Activated CD4-positive, alpha-beta T cell treated with anti-CD3 and anti-CD28 coated beads for 36 hours (primary cell): ENCODE data around the gene CASS4. TPM values are rescaled to one million over a fixed set of nuclear protein-coding genes. Genes with fewer than 3 reads are reported as not detected.

Experiments used
- ATAC-seq: fragments of 200-7000 bp; cut with Tn5 transposase; one replicate; pipeline ENCODE4 v1.10.0; 2021; ENCODE audit warnings: mild to moderate bottlenecking, moderate library complexity
- CTCF ChIA-PET: fragments of 350-600 bp; sonication (Branson Sonifier 250); formaldehyde crosslinking; loops from one replicate; lab custom pipeline; 2021; ENCODE audit warnings: antibody characterized with exemption; lab: Charles Lee
- POLR2A ChIA-PET: fragments of 350-600 bp; sonication (Branson Sonifier 250); formaldehyde crosslinking; loops from one replicate; lab custom pipeline; 2021; ENCODE audit warnings: antibody characterized with exemption, inconsistent platforms; lab: Charles Lee
- DNase-seq: peaks from one replicate; pipeline ENCODE4 v3.0.0-alpha.2; 2020
- H3K27ac Mint-ChIP-seq: one replicate; pipeline ENCODE4 v1.8.0; 2021; ENCODE audit warnings: mixed read lengths
- H3K27me3 Mint-ChIP-seq: one replicate; pipeline ENCODE4 v1.8.0; 2021; ENCODE audit warnings: mixed read lengths
- H3K36me3 Mint-ChIP-seq: one replicate; pipeline ENCODE4 v1.8.0; 2021; ENCODE audit warnings: low read depth, mixed read lengths
- H3K4me1 Mint-ChIP-seq: one replicate; pipeline ENCODE4 v1.8.0; 2021; ENCODE audit warnings: mixed read lengths
- H3K4me3 Mint-ChIP-seq: one replicate; pipeline ENCODE4 v1.8.0; 2021; ENCODE audit warnings: mild to moderate bottlenecking, moderate library complexity, mixed read lengths
- H3K9me3 Mint-ChIP-seq: one replicate; pipeline ENCODE4 v1.8.0; 2021; ENCODE audit warnings: low read depth, mixed read lengths
- intact Hi-C, 2 experiments: fragments of 100-400 bp; cut with DNase I in 1 of 2; cut with micrococcal nuclease in 1 of 2; formaldehyde crosslinking; loops; one replicate each; pipeline versions ENCODE4 v1.14.2 to v1.15.1; 2022 to 2024; cut with DNase I, micrococcal nuclease
- total RNA-seq, 2 experiments: library from RNA; stranded (reverse); gene quantifications; one replicate each; pipeline ENCODE4 v1.2.3, GENCODE V29; 2021

CASS4 gene
- total RNA-seq, 2 experiments from 2014 or later: 5.1 to 5.6 TPM

- intact Hi-C loops: loop anchor here in 1 of 2 experiments (1.0 kb wide), 1 partner anchor 105 kb away; no protein-coding TSS in a partner anchor
- no peak overlapping the region for H3K4me3 Mint-ChIP-seq
- H3K27me3 Mint-ChIP-seq: no peaks in the 10 kb centered on the region
- ATAC-seq (no peak), DNase-seq (no peak)
- H3K4me1 Mint-ChIP-seq: peaks cover 21% of the 10 kb centered on the region
- H3K9me3 Mint-ChIP-seq: no peaks in the 10 kb centered on the region
- H3K27ac Mint-ChIP-seq: peak overlapping the region; percentile 12
- H3K36me3 Mint-ChIP-seq: peaks cover 8% of the 10 kb centered on the region
- POLR2A ChIA-PET: no interaction called here
- CTCF ChIA-PET: interaction anchor here (0.6 to 2.1 kb wide), 5 partner anchors 10 to 46 kb away, joined by 3 to 8 read pairs (median 5); no protein-coding TSS in a partner anchor
Measured at GRCh38 chr20:56503916-56504315, 91.9 kb downstream of the CASS4 start.

- ChIA-PET POLR2A (no interaction called here), CTCF (interaction anchor here (0.7 to 1.6 kb wide), 3 partner anchors 10 to 93 kb away, joined by 3 to 5 read pairs (median 4); no protein-coding TSS in a partner anchor)
- DNase-seq (peak; percentile 56), ATAC-seq (peak; percentile 95)
- H3K4me1 Mint-ChIP-seq: peaks cover 24% of the 10 kb centered on the region
- H3K4me3 Mint-ChIP-seq: no peak overlapping the region
- no peaks in the 10 kb centered on the region for H3K9me3 Mint-ChIP-seq
- peaks cover 8% of the 10 kb centered on the region for H3K36me3 Mint-ChIP-seq
- intact Hi-C loops: loop anchor here in 1 of 2 experiments (1.0 kb wide), 1 partner anchor 105 kb away; no protein-coding TSS in a partner anchor
- H3K27ac Mint-ChIP-seq: peak overlapping the region; percentile 12
- no peaks in the 10 kb centered on the region for H3K27me3 Mint-ChIP-seq
Measured at GRCh38 chr20:56504373-56505005, 92.4 kb downstream of the CASS4 start.

- intact Hi-C loops: no loop called here
- CTCF ChIA-PET: interaction anchor here (1.0 to 1.6 kb wide), 2 partner anchors 9 to 44 kb away, joined by 4 read pairs; no protein-coding TSS in a partner anchor
- H3K36me3 Mint-ChIP-seq: peaks cover 4% of the 10 kb centered on the region
- H3K4me1 Mint-ChIP-seq: peaks cover 24% of the 10 kb centered on the region
- POLR2A ChIA-PET: no interaction called here
- no peak overlapping the region for H3K4me3 Mint-ChIP-seq
- H3K27ac Mint-ChIP-seq: no peak overlapping the region
- ATAC-seq: no peak
- no peak for DNase-seq
- no peaks in the 10 kb centered on the region for H3K27me3 Mint-ChIP-seq
- H3K9me3 Mint-ChIP-seq: no peaks in the 10 kb centered on the region
Measured at GRCh38 chr20:56506103-56506502, 94.0 kb downstream of the CASS4 start.

Other genes starting within 250 kb of the CASS4 start
- not detected for gene MC3R, start 163.5 kb upstream of the CASS4 start, total RNA-seq
- gene FAM210B, start 53.3 kb upstream of the CASS4 start, total RNA-seq: 1 to 10 TPM; 4.5 to 4.8 TPM
- 100 to 1,000 TPM; 103 to 114 TPM for gene AURKA, start 20.0 kb upstream of the CASS4 start, total RNA-seq
- gene CSTF1, start 19.6 kb upstream of the CASS4 start, total RNA-seq: 10 to 100 TPM; 62.0 to 84.2 TPM
- 10 to 100 TPM; 68.5 to 80.8 TPM for gene RTF2, start 56.4 kb downstream of the CASS4 start, total RNA-seq
- 1 to 10 TPM in 1 of 2 experiments, under 1 TPM in 1; 0.73 to 1.1 TPM for gene FAM209A, start 112.5 kb downstream of the CASS4 start, total RNA-seq
- under 1 TPM in 1 of 2 experiments, not detected in 1; 0.43 TPM for gene FAM209B, start 121.0 kb downstream of the CASS4 start, total RNA-seq
- not detected for gene TFAP2C, start 217.0 kb downstream of the CASS4 start, total RNA-seq